Nephron (organoid): ENCODE measurements around the gene TM4SF4.

Source experiments
- H3K27ac Mint-ChIP-seq, 3 experiments: 2 replicates each; pipeline ENCODE4 v1.8.0; 2020; ENCODE audit warnings: mixed read lengths in 3 of 3, mild to moderate bottlenecking in 2 of 3, moderate library complexity in 1 of 3
- H3K27me3 Mint-ChIP-seq: 2 replicates; pipeline ENCODE4 v1.8.0; 2021; ENCODE audit warnings: low read depth, mild to moderate bottlenecking, moderate library complexity, mixed read lengths
- H3K36me3 Mint-ChIP-seq: 2 replicates; pipeline ENCODE4 v1.8.0; 2020; ENCODE audit warnings: low read depth, mixed read lengths
- H3K4me1 Mint-ChIP-seq: 2 replicates; pipeline ENCODE4 v1.8.0; 2020; ENCODE audit warnings: mixed read lengths
- H3K4me3 Mint-ChIP-seq, 3 experiments: 2 replicates each; pipeline ENCODE4 v1.8.0; 2020; ENCODE audit warnings: mild to moderate bottlenecking in 3 of 3, mixed read lengths in 3 of 3, moderate library complexity in 2 of 3
- H3K9me3 Mint-ChIP-seq: 2 replicates; pipeline ENCODE4 v1.8.0; 2020; ENCODE audit warnings: mixed read lengths
- CTCF ChIP-seq, 3 experiments: fragments of 200-600 bp; sonication (generic); IDR thresholded peaks; one replicate each; pipeline ENCODE4 v1.5.0; 2021; ENCODE audit warnings: antibody characterized with exemption in 3 of 3; ENCODE audit not compliant: unreplicated experiment in 3 of 3

Gene TM4SF4

GRCh38 chr3:149480326-149481017 lies 6.0 kb downstream of the TM4SF4 start:
- Mint-ChIP-seq H3K9me3 (no peaks in the 10 kb centered on the region), H3K4me3 (no peak overlapping the region), H3K4me1 (peaks cover 45% of the 10 kb centered on the region), H3K27me3 (no peaks in the 10 kb centered on the region), H3K27ac (peak overlapping the region; percentile 79 to 87 (median 86)), H3K36me3 (no peaks in the 10 kb centered on the region)
- peak; percentile 81 to 89 (median 83) for TF ChIP-seq CTCF (IDR thresholded peaks at IDR 0.05; ENCODE audit: unreplicated experiment in 3 of 3)

GRCh38 chr3:149481056-149481455 lies 6.6 kb downstream of the TM4SF4 start:
- no peaks in the 10 kb centered on the region for H3K9me3 Mint-ChIP-seq
- H3K27ac Mint-ChIP-seq: peak overlapping the region in 2 of 3 experiments; percentile 54
- no peak overlapping the region for H3K4me3 Mint-ChIP-seq
- H3K27me3 Mint-ChIP-seq: no peaks in the 10 kb centered on the region
- H3K36me3 Mint-ChIP-seq: no peaks in the 10 kb centered on the region
- H3K4me1 Mint-ChIP-seq: peaks cover 41% of the 10 kb centered on the region
- TF ChIP-seq CTCF (IDR thresholded peaks at IDR 0.05; ENCODE audit: unreplicated experiment in 3 of 3): no peak

GRCh38 chr3:149481491-149481890 lies 7.0 kb downstream of the TM4SF4 start:
- H3K4me3 Mint-ChIP-seq: no peak overlapping the region
- no peaks in the 10 kb centered on the region for H3K27me3 Mint-ChIP-seq
- H3K27ac Mint-ChIP-seq: peak overlapping the region; percentile 2 to 54 (median 54)
- no peaks in the 10 kb centered on the region for H3K36me3 Mint-ChIP-seq
- TF ChIP-seq CTCF (IDR thresholded peaks at IDR 0.05; ENCODE audit: unreplicated experiment in 3 of 3): no peak
- H3K9me3 Mint-ChIP-seq: no peaks in the 10 kb centered on the region
- peaks cover 41% of the 10 kb centered on the region for H3K4me1 Mint-ChIP-seq

- Mint-ChIP-seq H3K36me3 (no peaks in the 10 kb centered on the region), H3K9me3 (peaks cover 2% of the 10 kb centered on the region), H3K27ac (no peak overlapping the region), H3K27me3 (peaks cover 1% of the 10 kb centered on the region), H3K4me3 (no peak overlapping the region), H3K4me1 (peaks cover 26% of the 10 kb centered on the region)
- TF ChIP-seq CTCF (IDR thresholded peaks at IDR 0.05; ENCODE audit: unreplicated experiment in 3 of 3): no peak
Measured at GRCh38 chr3:149486726-149487125, 12.2 kb downstream of the TM4SF4 start.

GRCh38 chr3:149487598-149488197 lies 13.2 kb downstream of the TM4SF4 start:
- H3K4me1 Mint-ChIP-seq: peaks cover 18% of the 10 kb centered on the region
- no peak overlapping the region for H3K27ac Mint-ChIP-seq
- H3K27me3 Mint-ChIP-seq: peaks cover 4% of the 10 kb centered on the region
- H3K9me3 Mint-ChIP-seq: peaks cover 2% of the 10 kb centered on the region
- H3K4me3 Mint-ChIP-seq: no peak overlapping the region
- TF ChIP-seq CTCF (IDR thresholded peaks at IDR 0.05; ENCODE audit: unreplicated experiment in 3 of 3): peak in 2 of 3 experiments; percentile 9 to 11
- H3K36me3 Mint-ChIP-seq: no peaks in the 10 kb centered on the region
